OCI-LY7 (cell line): ENCODE measurements around the gene GOLIM4. TPM values are rescaled to one million over a fixed set of nuclear protein-coding genes. Genes with fewer than 3 reads are reported as not detected.
A peak's percentile ranks its signal among the peaks of the same experiment; 100 is the strongest.

Source experiments
- BruUV-seq: library from RNA; stranded (reverse); fragments of 400-500 nt; replicated peaks from 2 replicates; lab custom pipeline; 2021; lab: Mats Ljungman, UMichigan
- CTCF ChIA-PET: fragments of 300-600 bp; sonication (Branson Sonifier 250); formaldehyde crosslinking; loops from one replicate; lab custom pipeline; 2022; ENCODE audit warnings: antibody characterized with exemption; ENCODE audit not compliant: unreplicated experiment; lab: Charles Lee
- POLR2A ChIA-PET: fragments of 300-600 bp; sonication (Branson Sonifier 250); formaldehyde crosslinking; loops from one replicate; lab custom pipeline; 2022; ENCODE audit warnings: antibody characterized with exemption; lab: Charles Lee
- DNase-seq: peaks from one replicate; pipeline ENCODE4 v3.0.0-alpha.2; 2015; ENCODE audit warnings: low spot score
- H2AFZ ChIP-seq: fragments of 200-600 bp; sonication (generic), shearing (Covaris generic); 2 replicates; pipeline ENCODE4 v1.6.1; 2014; ENCODE audit warnings: mild to moderate bottlenecking, antibody characterized with exemption, low read length, moderate library complexity
- H3K27ac ChIP-seq: fragments of 200-600 bp; sonication (generic); 2 replicates; pipeline ENCODE4 v1.5.1; 2014; ENCODE audit warnings: mixed run types, low read depth, mild to moderate bottlenecking, moderate library complexity, low read length, inconsistent platforms; ENCODE audit not compliant: poor library complexity, severe bottlenecking
- H3K36me3 ChIP-seq: fragments of 200-600 bp; sonication (generic); 2 replicates; pipeline ENCODE4 v1.6.1; 2014; ENCODE audit warnings: mild to moderate bottlenecking, antibody characterized with exemption, low read length, moderate library complexity, mixed read lengths; ENCODE audit not compliant: insufficient read depth
- H3K4me1 ChIP-seq: fragments of 200-600 bp; sonication (generic); 2 replicates; pipeline ENCODE4 v1.5.1; 2014; ENCODE audit warnings: mild to moderate bottlenecking, low read length; ENCODE audit not compliant: insufficient read depth, poor library complexity, severe bottlenecking
- H3K4me2 ChIP-seq: fragments of 200-600 bp; sonication (generic); 2 replicates; pipeline ENCODE4 v1.6.1; 2014; ENCODE audit warnings: mild to moderate bottlenecking, low read length
- H3K4me3 ChIP-seq: fragments of 200-600 bp; sonication (generic); 2 replicates; pipeline ENCODE4 v1.5.1; 2014; ENCODE audit warnings: mild to moderate bottlenecking, low read depth, low read length; ENCODE audit not compliant: poor library complexity, severe bottlenecking
- H3K79me2 ChIP-seq: fragments of 200-600 bp; sonication (generic); 2 replicates; pipeline ENCODE4 v1.6.1; 2016; ENCODE audit warnings: low read depth, mild to moderate bottlenecking, low read length, moderate library complexity, mixed read lengths; ENCODE audit not compliant: insufficient read depth
- H3K9me2 ChIP-seq: fragments of 200-600 bp; sonication (generic); 2 replicates; pipeline ENCODE4 v1.6.1; 2016; ENCODE audit warnings: mild to moderate bottlenecking, low read length, mixed read lengths; ENCODE audit not compliant: insufficient read depth
- H3K9me3 ChIP-seq: fragments of 200-600 bp; sonication (generic); 2 replicates; pipeline ENCODE4 v1.6.1; 2014; ENCODE audit warnings: mild to moderate bottlenecking, mixed run types, low read length, mixed read lengths
- H4K20me1 ChIP-seq: fragments of 200-600 bp; sonication (generic); 2 replicates; pipeline ENCODE4 v1.6.1; 2014; ENCODE audit warnings: mild to moderate bottlenecking, antibody characterized with exemption, low read length, moderate library complexity, mixed read lengths; ENCODE audit not compliant: insufficient read depth
- EZH2phosphoT487 ChIP-seq: fragments of 200-600 bp; sonication (generic); IDR thresholded peaks from 2 replicates; pipeline ENCODE4 v1.6.1; 2018; ENCODE audit warnings: low read depth, borderline replicate concordance, mild to moderate bottlenecking, mixed run types, antibody characterized with exemption, low read length, moderate library complexity, mixed read lengths
- intact Hi-C: fragments of 100-400 bp; cut with micrococcal nuclease; formaldehyde crosslinking; loops from one replicate; pipeline ENCODE4 v1.10.0; 2022; ENCODE audit not compliant: unreplicated experiment
- total RNA-seq, 2 experiments: library from RNA; depleted of rRNA in 1 of 2; stranded (reverse); fragments of >200 nt in 1 of 2; shearing (Covaris generic) in 1 of 2; gene quantifications; 2 replicates each; pipeline ENCODE4 v1.2.3, GENCODE V29; 2014 to 2022
- TF ChIP-seq, protein P1 (sequence below): fragments of 200-600 bp; sonication (generic); conservative IDR thresholded peaks from 2 replicates; pipeline ENCODE4 v1.5.1; 2014; ENCODE audit warnings: mild to moderate bottlenecking, antibody characterized with exemption, low read length, moderate library complexity, mixed read lengths

Gene GOLIM4
- total RNA-seq, 2 experiments from 2014 or later, result 31.2 to 42.8 TPM

DNA sequence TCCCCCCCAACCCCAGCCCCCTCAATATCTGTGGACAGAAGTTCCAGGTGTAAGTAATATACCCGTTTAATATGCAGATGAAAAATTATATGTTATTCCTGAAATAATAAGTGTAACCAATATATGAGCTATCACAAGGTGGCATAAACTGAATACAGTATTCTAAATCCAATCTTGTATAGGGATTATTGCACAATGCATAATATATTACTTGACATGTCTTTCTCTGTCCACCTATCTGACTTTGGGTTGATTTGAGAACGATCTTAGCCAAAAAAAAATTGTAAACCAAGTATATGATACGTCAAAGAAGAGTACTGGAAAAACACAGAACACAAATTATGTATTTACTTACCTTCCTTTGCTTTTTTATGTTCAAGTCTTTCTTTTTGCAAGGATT, 47.8 kb downstream of the GOLIM4 start:
- POLR2A ChIA-PET, result interaction anchor here (0.6 to 1.1 kb wide), 5 partner anchors 43 to 704 kb away, joined by 3 to 8 read pairs (median 4); no protein-coding TSS in a partner anchor
- CTCF ChIA-PET, result interaction anchor here (0.7 kb wide), 1 partner anchor 159 kb away, joined by 4 read pairs; no protein-coding TSS in a partner anchor

DNA sequence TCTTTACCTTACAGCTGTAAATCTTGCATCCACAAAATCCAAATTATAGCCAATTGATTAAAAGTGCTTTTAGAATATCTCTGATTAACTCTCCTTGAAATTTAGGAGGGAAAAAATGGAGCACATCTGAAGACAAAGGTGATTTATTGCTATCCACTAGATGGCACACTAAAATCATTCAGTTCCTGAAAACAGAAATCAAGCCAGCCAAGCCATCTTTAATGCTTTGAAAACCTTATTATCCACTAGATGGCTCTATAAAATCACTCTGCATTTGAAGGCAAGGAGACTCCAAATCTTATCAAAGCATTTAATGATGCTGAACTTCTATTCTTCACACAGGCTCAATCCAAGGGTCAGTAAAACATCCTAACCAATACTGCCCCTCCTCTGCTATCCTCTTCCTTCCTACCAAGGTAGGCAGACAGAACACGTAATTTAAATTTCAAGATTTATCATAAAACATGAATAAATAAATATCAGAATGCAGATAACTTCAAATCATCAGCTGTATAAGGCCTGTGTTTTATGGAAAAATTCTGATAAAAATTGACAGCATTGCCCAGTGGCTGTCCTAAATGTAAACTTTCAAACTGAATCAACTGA, 48.4 kb downstream of the GOLIM4 start:
- no peak overlapping the region for H3K27ac ChIP-seq
- intact Hi-C loops, result loop anchor here (1.0 to 10.0 kb wide), 6 partner anchors 48 to 800 kb away; partner anchors contain the start of gene GOLIM4
- ChIA-PET CTCF (no interaction called here), POLR2A (interaction anchor here (0.9 to 1.2 kb wide), 3 partner anchors 114 to 123 kb away, joined by 3 to 4 read pairs (median 3); no protein-coding TSS in a partner anchor)
- DNase-seq, result peak; percentile 89
- TF ChIP-seq EZH2phosphoT487, result no peak
- TF ChIP-seq, protein P1, sequence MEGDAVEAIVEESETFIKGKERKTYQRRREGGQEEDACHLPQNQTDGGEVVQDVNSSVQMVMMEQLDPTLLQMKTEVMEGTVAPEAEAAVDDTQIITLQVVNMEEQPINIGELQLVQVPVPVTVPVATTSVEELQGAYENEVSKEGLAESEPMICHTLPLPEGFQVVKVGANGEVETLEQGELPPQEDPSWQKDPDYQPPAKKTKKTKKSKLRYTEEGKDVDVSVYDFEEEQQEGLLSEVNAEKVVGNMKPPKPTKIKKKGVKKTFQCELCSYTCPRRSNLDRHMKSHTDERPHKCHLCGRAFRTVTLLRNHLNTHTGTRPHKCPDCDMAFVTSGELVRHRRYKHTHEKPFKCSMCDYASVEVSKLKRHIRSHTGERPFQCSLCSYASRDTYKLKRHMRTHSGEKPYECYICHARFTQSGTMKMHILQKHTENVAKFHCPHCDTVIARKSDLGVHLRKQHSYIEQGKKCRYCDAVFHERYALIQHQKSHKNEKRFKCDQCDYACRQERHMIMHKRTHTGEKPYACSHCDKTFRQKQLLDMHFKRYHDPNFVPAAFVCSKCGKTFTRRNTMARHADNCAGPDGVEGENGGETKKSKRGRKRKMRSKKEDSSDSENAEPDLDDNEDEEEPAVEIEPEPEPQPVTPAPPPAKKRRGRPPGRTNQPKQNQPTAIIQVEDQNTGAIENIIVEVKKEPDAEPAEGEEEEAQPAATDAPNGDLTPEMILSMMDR, result peak; percentile 100
- no peaks in the 10 kb centered on the region for H4K20me1 ChIP-seq
- H3K4me3 ChIP-seq, result no peak overlapping the region
- H2AFZ ChIP-seq, result no peak overlapping the region
- no peaks in the 10 kb centered on the region for H3K9me2 ChIP-seq
- no TSS peak for BruUV-seq
- H3K36me3 ChIP-seq, result peaks cover 17% of the 10 kb centered on the region
- no peaks in the 10 kb centered on the region for H3K9me3 ChIP-seq
- H3K4me2 ChIP-seq, result no peak overlapping the region
- H3K4me1 ChIP-seq, result peaks cover 7% of the 10 kb centered on the region
- peaks cover 19% of the 10 kb centered on the region; the same call in 1 of the 2 replicates for H3K79me2 ChIP-seq

More for the DNA sequence above, 47.8 kb downstream of the GOLIM4 start:
- Histone ChIP-seq H3K9me2 (no peaks in the 10 kb centered on the region), H3K4me1 (peaks cover 10% of the 10 kb centered on the region), H4K20me1 (0 out of 2 replicates have a peak, but pooled peaks cover 4% of the 10 kb centered on the region), H3K27ac (no peak overlapping the region), H2AFZ (no peak overlapping the region), H3K4me3 (no peak overlapping the region), H3K9me3 (no peaks in the 10 kb centered on the region), H3K36me3 (peaks cover 11% of the 10 kb centered on the region), H3K4me2 (no peak overlapping the region), H3K79me2 (peaks cover 26% of the 10 kb centered on the region; the same call in 1 of the 2 replicates)
- no peak for DNase-seq
- TF ChIP-seq EZH2phosphoT487, result no peak
- TF ChIP-seq, protein P1, result no peak
- no TSS peak for BruUV-seq
- intact Hi-C loops, result loop anchor here (1.0 to 10.0 kb wide), 6 partner anchors 47 to 799 kb away; partner anchors contain the start of gene GOLIM4
